IMR-90 (cell line): ENCODE results near the gene GCN1. TPM values are rescaled to one million over a fixed set of nuclear protein-coding genes. Genes with fewer than 3 reads are reported as not detected.

ENCODE experiments used
- ATAC-seq: fragments of 200-7000 bp; cut with Tn5 transposase; 2 replicates; pipeline ENCODE4 v1.9.1; 2020; ENCODE audit warnings: low read depth, mild to moderate bottlenecking, moderate library complexity
- BruUV-seq: library from RNA; stranded (reverse); fragments of 400-500 nt; replicated peaks from 2 replicates; lab custom pipeline; 2021; lab: Mats Ljungman, UMichigan
- CTCF ChIA-PET: fragments of 300-600 bp; formaldehyde crosslinking; extraction: SDS; loops from one replicate; lab custom pipeline; 2021; ENCODE audit warnings: antibody characterized with exemption; lab: Yijun Ruan, JAX
- POLR2A ChIA-PET: fragments of 300-600 bp; sonication (Branson Sonifier 250); formaldehyde crosslinking; loops from one replicate; lab custom pipeline; 2022; ENCODE audit warnings: antibody characterized with exemption; ENCODE audit not compliant: unreplicated experiment; lab: Charles Lee
- DNase-seq: peaks from one replicate; pipeline ENCODE4 v3.0.0; 2013
- H2AFZ ChIP-seq: replicated peaks from 2 replicates; pipeline ENCODE3; 2013; ENCODE audit warnings: low read length, mild to moderate bottlenecking; ENCODE audit not compliant: poor library complexity
- H2AK5ac ChIP-seq: 2 replicates; pipeline ENCODE4 v1.6.1; 2013; ENCODE audit warnings: low read depth, low read length, inconsistent platforms
- H2AK9ac ChIP-seq: replicated peaks from 2 replicates; pipeline ENCODE3; 2013; ENCODE audit warnings: mild to moderate bottlenecking, low read depth, low read length, moderate library complexity; ENCODE audit not compliant: poor library complexity
- H2BK120ac ChIP-seq: 2 replicates; pipeline ENCODE4 v1.6.1; 2013; ENCODE audit warnings: low read depth, low read length, inconsistent platforms
- H2BK15ac ChIP-seq: 3 replicates; pipeline ENCODE4 v1.6.1; 2013; ENCODE audit warnings: low read depth, low read length, inconsistent platforms
- H2BK20ac ChIP-seq: 2 replicates; pipeline ENCODE4 v1.6.1; 2013; ENCODE audit warnings: low read depth, mild to moderate bottlenecking, inconsistent platforms, low read length, moderate library complexity
- H2BK5ac ChIP-seq: 2 replicates; pipeline ENCODE4 v1.6.1; 2013; ENCODE audit warnings: mild to moderate bottlenecking, low read depth, low read length, inconsistent platforms; ENCODE audit not compliant: poor library complexity, severe bottlenecking
- H3K14ac ChIP-seq: replicated peaks from 2 replicates; pipeline ENCODE4 v1.6.1; 2013; ENCODE audit warnings: low read depth, low read length, inconsistent platforms
- H3K18ac ChIP-seq: 2 replicates; pipeline ENCODE4 v1.6.1; 2013; ENCODE audit warnings: low read depth, low read length, control low read depth
- H3K23ac ChIP-seq: 2 replicates; pipeline ENCODE4 v1.6.1; 2013; ENCODE audit warnings: low read depth, low read length, inconsistent platforms
- H3K27ac ChIP-seq: 2 replicates; pipeline ENCODE4 v1.5.1; 2013; ENCODE audit warnings: mild to moderate bottlenecking, control low read depth, low read length; ENCODE audit not compliant: insufficient read depth
- H3K27me3 ChIP-seq: 2 replicates; pipeline ENCODE4 v1.6.1; 2013; ENCODE audit warnings: low read length; ENCODE audit not compliant: control insufficient read depth, insufficient read depth
- H3K36me3 ChIP-seq: 2 replicates; pipeline ENCODE4 v1.6.1; 2013; ENCODE audit warnings: low read length, mixed read lengths; ENCODE audit not compliant: control insufficient read depth, insufficient read depth
- H3K4ac ChIP-seq: 2 replicates; pipeline ENCODE4 v1.6.1; 2013; ENCODE audit warnings: low read depth, low read length, inconsistent platforms
- H3K4me1 ChIP-seq: 2 replicates; pipeline ENCODE4 v1.6.1; 2013; ENCODE audit warnings: low read length, mixed read lengths; ENCODE audit not compliant: control insufficient read depth, insufficient read depth
- H3K4me2 ChIP-seq: 2 replicates; pipeline ENCODE4 v1.6.1; 2013; ENCODE audit warnings: low read depth, mild to moderate bottlenecking, control low read depth, low read length, moderate library complexity
- H3K4me3 ChIP-seq: 2 replicates; pipeline ENCODE4 v1.5.1; 2013; ENCODE audit warnings: low read depth, mild to moderate bottlenecking, control low read depth, low read length, moderate library complexity; ENCODE audit not compliant: insufficient read depth
- H3K56ac ChIP-seq: 2 replicates; pipeline ENCODE4 v1.6.1; 2013; ENCODE audit warnings: low read length, inconsistent platforms; ENCODE audit not compliant: insufficient read depth; ENCODE audit errors: extremely low read depth
- H3K79me1 ChIP-seq, 2 experiments: 2 replicates each; pipeline ENCODE4 v1.6.1; 2013; ENCODE audit warnings: low read length in 2 of 2, inconsistent platforms in 1 of 2, low read depth in 1 of 2
- H3K9ac ChIP-seq: 2 replicates; pipeline ENCODE4 v1.6.1; 2013; ENCODE audit warnings: low read depth, low read length, control low read depth
- H3K9me1 ChIP-seq: 2 replicates; pipeline ENCODE4 v1.6.1; 2013; ENCODE audit warnings: low read length, inconsistent platforms; ENCODE audit not compliant: insufficient read depth
- H3K9me3 ChIP-seq: 2 replicates; pipeline ENCODE4 v1.6.1; 2013; ENCODE audit warnings: low read length; ENCODE audit not compliant: control insufficient read depth, insufficient read depth
- H4K20me1 ChIP-seq: 2 replicates; pipeline ENCODE4 v1.6.1; 2013; ENCODE audit warnings: low read length, inconsistent platforms; ENCODE audit not compliant: insufficient read depth
- H4K5ac ChIP-seq: 2 replicates; pipeline ENCODE4 v1.6.1; 2013; ENCODE audit warnings: mild to moderate bottlenecking, low read depth, low read length, control low read depth
- H4K8ac ChIP-seq, 2 experiments: 2 replicates each; pipeline ENCODE4 v1.6.1; 2013; ENCODE audit warnings: low read depth in 2 of 2, low read length in 2 of 2, control low read depth in 1 of 2, inconsistent platforms in 1 of 2
- H4K91ac ChIP-seq: 2 replicates; pipeline ENCODE4 v1.6.1; 2013; ENCODE audit warnings: low read depth, low read length, inconsistent platforms; ENCODE audit not compliant: insufficient read depth
- WGBS, 2 experiments: methylation state at CpG; one replicate each; pipeline versions ENCODE4 v1.1.5 to v1.1.7; 2013; ENCODE audit warnings: missing lambda C conversion rate in 2 of 2; ENCODE audit not compliant: insufficient read length in 1 of 2; ENCODE audit errors: extremely low coverage in 2 of 2; 5-methylcytosine and 5-hydroxymethylcytosine counted together
- dilution Hi-C: fragments of 300-500 bp; cut with HindIII; formaldehyde crosslinking; loops from one replicate; pipeline ENCODE4 v1.14.3; 2018; ENCODE audit warnings: low sequenced_read_pairs; ENCODE audit not compliant: unreplicated experiment
- in situ Hi-C: fragments of 300-500 bp; cut with MboI; formaldehyde crosslinking; loops from 3 replicates; pipeline ENCODE4 v1.14.3; 2019; ENCODE audit warnings: low sequenced_read_pairs, inconsistent platforms, mixed read lengths
- intact Hi-C: fragments of 100-400 bp; cut with micrococcal nuclease; formaldehyde crosslinking; loops from 2 replicates; pipeline ENCODE4 v1.10.0; 2022
- polyA plus RNA-seq, 3 experiments: library from polyadenylated mRNA; depleted of rRNA; stranded (reverse); fragments of >200 nt; gene quantifications; 2 replicates each; pipeline ENCODE4 v1.2.3, GENCODE V29; 2012; ENCODE audit warnings: low replicate concordance in 1 of 3
- total RNA-seq: library from RNA; depleted of rRNA; stranded (reverse); fragments of >200 nt; gene quantifications from 2 replicates; pipeline ENCODE4 v1.2.3, GENCODE V29; 2012
- TF ChIP-seq, protein P1 (sequence below): conservative IDR thresholded peaks from 2 replicates; pipeline ENCODE4 v1.5.1; 2012; ENCODE audit warnings: mild to moderate bottlenecking, low read depth, low read length, improper control_type of control experiment
- TF ChIP-seq, protein P2 (sequence below): fragments of 150-350 bp; IDR thresholded peaks from 2 replicates; pipeline ENCODE4 v1.6.1; 2016; ENCODE audit warnings: low read depth, mild to moderate bottlenecking, low read length, moderate library complexity, borderline replicate concordance

The GCN1 gene
- total and polyA plus RNA-seq, 2 of the 4 experiments (the other 2 are of a cell fraction) = 57.8 to 77.6 TPM

DNA sequence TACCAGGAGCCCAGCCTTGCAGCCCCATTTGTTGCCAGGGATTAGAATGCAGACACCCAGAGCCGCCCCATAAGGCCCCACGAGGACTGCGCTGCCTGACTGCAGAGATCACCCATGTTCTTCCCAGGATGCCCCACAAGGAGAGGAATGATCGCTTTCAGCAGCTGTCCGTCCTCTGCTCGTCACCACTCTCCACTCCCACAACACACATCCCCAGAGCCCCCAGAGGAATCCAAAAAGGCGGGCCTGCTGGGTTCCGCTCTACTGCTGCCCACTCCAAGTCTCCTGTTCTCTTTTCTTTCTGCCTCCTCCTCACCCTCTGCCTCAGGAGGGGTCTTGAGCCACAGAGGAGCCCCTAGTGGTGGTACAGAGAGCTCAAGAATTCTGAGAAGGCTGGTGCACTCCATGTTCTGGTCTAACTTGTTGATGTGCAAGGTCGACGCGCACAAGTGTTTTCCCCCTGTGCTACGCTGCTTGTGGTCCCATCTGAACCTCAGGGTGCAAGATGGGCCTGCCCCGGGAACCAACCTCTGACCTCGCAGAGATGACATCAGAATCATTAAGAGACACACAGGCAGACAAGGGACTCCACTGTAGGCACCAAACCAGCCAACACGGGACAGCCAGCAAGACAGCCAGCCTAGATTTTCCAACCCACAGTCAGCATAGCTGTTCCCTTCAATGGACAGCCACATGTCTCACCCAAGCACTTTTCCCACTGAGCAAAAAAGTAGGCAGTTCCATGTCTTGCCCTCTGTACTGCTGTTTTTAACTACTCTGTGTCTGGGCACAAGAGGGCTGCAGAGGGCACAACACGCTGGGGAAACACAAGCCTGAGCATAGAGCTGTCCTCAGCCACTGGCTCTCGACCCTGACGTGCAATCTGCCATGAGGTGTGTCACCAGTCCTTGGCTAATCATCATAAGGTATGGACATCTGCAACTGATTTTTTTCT, 41.1 kb upstream of the GCN1 start:
- dilution Hi-C loops = no loop called here
- peak overlapping the region; percentile 84 for H2BK20ac ChIP-seq
- peak overlapping the region; percentile 93 for H3K56ac ChIP-seq
- H4K5ac ChIP-seq = peak overlapping the region; percentile 62
- peaks cover 56% of the 10 kb centered on the region for H3K9me1 ChIP-seq
- peak overlapping the region; percentile 67 for H3K9ac ChIP-seq
- H3K4me3 ChIP-seq = no peak overlapping the region
- in situ Hi-C loops = no loop called here
- peak overlapping the region; percentile 4 for H2AFZ ChIP-seq
- H3K18ac ChIP-seq = peak overlapping the region; percentile 76
- ChIA-PET CTCF (interaction anchor here (0.7 to 2.8 kb wide), 9 partner anchors 8 to 34 kb away, joined by 3 to 14 read pairs (median 8); partner anchors contain the start of genes PXN and RPLP0), POLR2A (interaction anchor here (0.6 to 2.3 kb wide), 5 partner anchors 9 to 57 kb away, joined by 3 to 14 read pairs (median 5); partner anchors contain the start of genes RNU4-2 and RPLP0)
- peak overlapping the region; percentile 51 for H3K4me2 ChIP-seq
- peaks cover 12 to 76% of the 10 kb centered on the region in 2 experiments; a peak in 3 of 4 replicates for H3K79me1 ChIP-seq
- intact Hi-C loops = loop anchor here (2.0 kb wide), 1 partner anchor 13 kb away; no protein-coding TSS in a partner anchor
- H2AK5ac ChIP-seq = peak overlapping the region; percentile 98
- H3K14ac ChIP-seq = peak overlapping the region; percentile 95
- H2BK15ac ChIP-seq = peak overlapping the region; percentile 71; the same call in 2 of the 3 replicates
- H4K8ac ChIP-seq = peak overlapping the region; percentile 77 to 90
- H3K4me1 ChIP-seq = peaks cover 70% of the 10 kb centered on the region
- H3K9me3 ChIP-seq = no peaks in the 10 kb centered on the region
- peak overlapping the region; percentile 99 for H2BK120ac ChIP-seq
- WGBS, 2 experiments = 92% methylated on average over 8 of the region's 18 CpGs; no CpG with 5 or more reads in 1 of the 2 experiments
- H3K23ac ChIP-seq = peak overlapping the region; percentile 92
- peaks cover 32% of the 10 kb centered on the region for H4K20me1 ChIP-seq
- no peaks in the 10 kb centered on the region for H3K36me3 ChIP-seq
- peak overlapping the region; percentile 100 for H3K4ac ChIP-seq
- peak overlapping the region; percentile 92 for H3K27ac ChIP-seq
- no TSS peak for BruUV-seq
- no peaks in the 10 kb centered on the region for H3K27me3 ChIP-seq
- peak overlapping the region; percentile 94 for H4K91ac ChIP-seq
- H2AK9ac ChIP-seq = peak overlapping the region; percentile 96
- DNase-seq (no peak), ATAC-seq (no peak)
- TF ChIP-seq, protein P1, sequence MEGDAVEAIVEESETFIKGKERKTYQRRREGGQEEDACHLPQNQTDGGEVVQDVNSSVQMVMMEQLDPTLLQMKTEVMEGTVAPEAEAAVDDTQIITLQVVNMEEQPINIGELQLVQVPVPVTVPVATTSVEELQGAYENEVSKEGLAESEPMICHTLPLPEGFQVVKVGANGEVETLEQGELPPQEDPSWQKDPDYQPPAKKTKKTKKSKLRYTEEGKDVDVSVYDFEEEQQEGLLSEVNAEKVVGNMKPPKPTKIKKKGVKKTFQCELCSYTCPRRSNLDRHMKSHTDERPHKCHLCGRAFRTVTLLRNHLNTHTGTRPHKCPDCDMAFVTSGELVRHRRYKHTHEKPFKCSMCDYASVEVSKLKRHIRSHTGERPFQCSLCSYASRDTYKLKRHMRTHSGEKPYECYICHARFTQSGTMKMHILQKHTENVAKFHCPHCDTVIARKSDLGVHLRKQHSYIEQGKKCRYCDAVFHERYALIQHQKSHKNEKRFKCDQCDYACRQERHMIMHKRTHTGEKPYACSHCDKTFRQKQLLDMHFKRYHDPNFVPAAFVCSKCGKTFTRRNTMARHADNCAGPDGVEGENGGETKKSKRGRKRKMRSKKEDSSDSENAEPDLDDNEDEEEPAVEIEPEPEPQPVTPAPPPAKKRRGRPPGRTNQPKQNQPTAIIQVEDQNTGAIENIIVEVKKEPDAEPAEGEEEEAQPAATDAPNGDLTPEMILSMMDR = peak; percentile 35
- TF ChIP-seq, protein P2, sequence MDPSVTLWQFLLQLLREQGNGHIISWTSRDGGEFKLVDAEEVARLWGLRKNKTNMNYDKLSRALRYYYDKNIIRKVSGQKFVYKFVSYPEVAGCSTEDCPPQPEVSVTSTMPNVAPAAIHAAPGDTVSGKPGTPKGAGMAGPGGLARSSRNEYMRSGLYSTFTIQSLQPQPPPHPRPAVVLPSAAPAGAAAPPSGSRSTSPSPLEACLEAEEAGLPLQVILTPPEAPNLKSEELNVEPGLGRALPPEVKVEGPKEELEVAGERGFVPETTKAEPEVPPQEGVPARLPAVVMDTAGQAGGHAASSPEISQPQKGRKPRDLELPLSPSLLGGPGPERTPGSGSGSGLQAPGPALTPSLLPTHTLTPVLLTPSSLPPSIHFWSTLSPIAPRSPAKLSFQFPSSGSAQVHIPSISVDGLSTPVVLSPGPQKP = no peak
- H2BK5ac ChIP-seq = peak overlapping the region; percentile 93
